T-helper 17 cell (primary cell): ENCODE data around the gene SEC22A. TPM values are rescaled to one million over a fixed set of nuclear protein-coding genes. Genes with fewer than 3 reads are reported as not detected.
"Not testable (repeated sequence)": the region's sequence is repeated elsewhere in the genome, so short reads cannot be mapped to it uniquely, and the experiment has no call there.

Source experiments
- ATAC-seq: fragments of 150-1000 bp; cut with Tn5 transposase; 2 replicates; pipeline ENCODE4 v1.10.0; 2021; ENCODE audit warnings: mild to moderate bottlenecking, moderate library complexity
- DNase-seq, 3 donors: peaks; one replicate each; pipeline versions ENCODE4 v3.0.0 to v3.0.0-alpha.2; 2020 to 2021
- H3K9me3 ChIP-seq: one replicate; pipeline ENCODE4 v1.7.0; 2013; ENCODE audit warnings: low read length, mild to moderate bottlenecking; ENCODE audit not compliant: control insufficient read depth, poor library complexity, severe bottlenecking
- H3K27ac Mint-ChIP-seq: one replicate; pipeline ENCODE4 v1.8.0; 2022; ENCODE audit warnings: mild to moderate bottlenecking, moderate library complexity, mixed read lengths
- H3K27me3 Mint-ChIP-seq: one replicate; pipeline ENCODE4 v1.8.0; 2022; ENCODE audit warnings: mixed read lengths
- H3K36me3 Mint-ChIP-seq: one replicate; pipeline ENCODE4 v1.8.0; 2022; ENCODE audit warnings: low read depth, mixed read lengths
- H3K4me1 Mint-ChIP-seq: one replicate; pipeline ENCODE4 v1.8.0; 2022; ENCODE audit warnings: mild to moderate bottlenecking, mixed read lengths
- H3K4me3 Mint-ChIP-seq: one replicate; pipeline ENCODE4 v1.8.0; 2022; ENCODE audit warnings: mild to moderate bottlenecking, moderate library complexity, mixed read lengths
- total RNA-seq, 4 donors: library from RNA in 2 of 4; stranded (reverse) in 2 of 4; gene quantifications; one replicate each; pipeline ENCODE4 v1.2.3 and lab custom pipeline; 2022 to 2026

The SEC22A gene
- total RNA-seq, 2 donors from 2014 or later: 17.2 to 19.2 TPM

DNA sequence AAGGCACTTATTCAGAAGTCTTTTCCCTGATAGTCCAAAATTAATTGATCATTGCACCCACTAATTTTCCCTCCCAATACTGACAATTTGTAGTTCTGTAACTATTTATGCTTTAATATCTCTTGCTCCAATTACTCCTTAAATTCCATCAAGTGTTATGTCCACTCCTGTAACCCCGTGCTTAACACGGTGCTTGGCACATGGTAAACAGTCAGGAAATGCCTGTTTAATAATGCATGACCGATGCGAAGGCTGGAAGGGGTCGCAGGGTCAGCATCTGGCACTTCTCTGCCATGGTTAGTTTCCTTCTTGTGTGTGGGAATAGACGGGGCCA is 553 bp upstream of the SEC22A start:
- no peak for ATAC-seq

DNA sequence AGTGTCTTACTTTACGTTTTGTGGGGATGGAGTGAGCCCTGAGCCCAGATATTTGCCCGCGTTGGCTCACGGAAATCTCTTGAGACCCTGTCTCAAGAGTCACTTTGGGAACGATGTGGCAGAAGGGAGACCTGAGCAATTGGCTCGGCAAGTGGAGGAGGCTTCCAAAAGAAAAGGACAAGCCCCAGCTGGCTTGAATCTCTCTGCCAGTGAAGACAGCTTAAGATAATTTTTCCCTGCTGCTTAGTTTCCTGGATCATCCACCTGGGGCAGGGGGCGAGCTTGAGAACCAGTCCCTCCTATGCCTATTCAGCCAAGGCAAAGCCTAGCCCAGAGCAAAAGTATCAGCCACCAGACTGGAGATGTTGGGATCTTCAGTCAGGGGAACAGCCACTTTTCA is 708 bp downstream of the SEC22A start:
- H3K9me3 ChIP-seq: no peaks in the 10 kb centered on the region
- Mint-ChIP-seq H3K4me1 (peaks cover 9% of the 10 kb centered on the region), H3K36me3 (no peaks in the 10 kb centered on the region), H3K4me3 (peak overlapping the region; percentile 86), H3K27ac (peak overlapping the region; percentile 96), H3K27me3 (no peaks in the 10 kb centered on the region)
- DNase-seq (no peak), ATAC-seq (no peak)

More for the DNA sequence above, 553 bp upstream of the SEC22A start:
- H3K4me1 Mint-ChIP-seq: peaks cover 7% of the 10 kb centered on the region
- H3K36me3 Mint-ChIP-seq: no peaks in the 10 kb centered on the region
- peak overlapping the region; percentile 86 for H3K4me3 Mint-ChIP-seq
- no peak for DNase-seq
- no peaks in the 10 kb centered on the region for H3K9me3 ChIP-seq
- H3K27me3 Mint-ChIP-seq: no peaks in the 10 kb centered on the region
- H3K27ac Mint-ChIP-seq: peak overlapping the region; percentile 96

DNA sequence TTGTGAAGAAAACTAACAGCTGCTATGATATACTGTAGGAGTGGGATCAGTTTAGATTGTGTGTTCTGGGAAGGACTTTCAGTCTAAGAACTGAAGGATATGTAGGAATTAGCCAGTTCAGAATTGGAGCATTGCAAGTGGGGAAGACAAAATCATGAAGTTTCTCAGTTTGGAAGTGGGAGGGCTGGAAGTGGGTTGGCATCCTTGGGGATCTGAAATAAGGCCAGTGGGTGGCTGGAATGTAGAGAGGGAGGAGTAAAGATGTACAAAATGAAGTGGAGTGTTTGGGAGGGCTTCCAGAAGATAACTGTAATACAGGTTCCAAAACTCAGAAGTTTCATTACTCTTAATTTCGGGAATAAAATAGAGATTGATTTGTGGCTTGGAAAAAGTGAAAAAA is 17.2 kb downstream of the SEC22A start:
- no peak for DNase-seq
- peaks cover 24% of the 10 kb centered on the region for H3K4me1 Mint-ChIP-seq
- no peaks in the 10 kb centered on the region for H3K9me3 ChIP-seq
- no peaks in the 10 kb centered on the region for H3K27me3 Mint-ChIP-seq
- no peak for ATAC-seq
- no peak overlapping the region for H3K4me3 Mint-ChIP-seq
- H3K27ac Mint-ChIP-seq: no peak overlapping the region
- peaks cover 11% of the 10 kb centered on the region for H3K36me3 Mint-ChIP-seq

DNA sequence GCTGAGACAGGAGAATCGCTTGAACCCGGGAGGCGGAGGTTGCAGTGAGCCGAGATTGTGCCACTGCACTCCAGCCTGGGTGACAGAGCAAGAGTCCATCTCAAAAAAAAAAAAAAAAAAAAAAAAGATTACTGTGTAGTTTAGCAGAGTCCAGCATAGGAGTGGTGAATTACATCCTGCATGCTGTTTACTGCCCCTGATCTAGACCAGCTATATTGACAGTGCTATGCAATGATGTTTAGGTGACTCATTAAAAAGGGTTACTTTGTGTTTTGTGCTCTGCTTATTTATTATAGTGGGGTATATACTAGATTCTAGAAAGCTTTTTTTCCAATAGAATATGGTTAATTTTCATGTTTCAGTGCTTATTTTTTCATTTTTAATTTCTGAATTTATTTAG is 19.6 kb downstream of the SEC22A start:
- Mint-ChIP-seq H3K4me1 (peaks cover 19% of the 10 kb centered on the region), H3K36me3 (peaks cover 13% of the 10 kb centered on the region)
- H3K4me3 Mint-ChIP-seq, H3K27ac Mint-ChIP-seq, ATAC-seq, DNase-seq, H3K27me3 Mint-ChIP-seq, H3K9me3 ChIP-seq: not testable (repeated sequence)

DNA sequence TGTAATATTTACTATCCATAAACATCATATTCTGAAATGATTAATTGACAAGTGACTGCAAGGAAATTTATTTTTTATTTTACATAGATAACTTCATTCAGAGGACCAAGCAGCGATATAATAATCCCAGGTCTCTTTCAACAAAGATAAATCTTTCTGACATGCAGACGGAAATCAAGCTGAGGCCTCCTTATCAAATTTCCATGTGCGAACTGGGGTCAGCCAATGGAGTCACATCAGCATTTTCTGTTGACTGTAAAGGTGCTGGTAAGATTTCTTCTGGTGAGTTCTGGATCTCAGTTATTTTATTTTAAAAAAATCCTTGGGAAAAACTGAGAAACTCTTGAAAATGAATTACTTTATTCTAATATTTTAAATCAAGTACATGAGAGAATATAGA is 23.3 kb downstream of the SEC22A start:
- Mint-ChIP-seq H3K27me3 (no peaks in the 10 kb centered on the region), H3K4me3 (no peak overlapping the region), H3K4me1 (peaks cover 10% of the 10 kb centered on the region), H3K36me3 (peaks cover 14% of the 10 kb centered on the region), H3K27ac (no peak overlapping the region)
- ATAC-seq: no peak
- DNase-seq: no peak
- peaks cover 9% of the 10 kb centered on the region for H3K9me3 ChIP-seq

DNA sequence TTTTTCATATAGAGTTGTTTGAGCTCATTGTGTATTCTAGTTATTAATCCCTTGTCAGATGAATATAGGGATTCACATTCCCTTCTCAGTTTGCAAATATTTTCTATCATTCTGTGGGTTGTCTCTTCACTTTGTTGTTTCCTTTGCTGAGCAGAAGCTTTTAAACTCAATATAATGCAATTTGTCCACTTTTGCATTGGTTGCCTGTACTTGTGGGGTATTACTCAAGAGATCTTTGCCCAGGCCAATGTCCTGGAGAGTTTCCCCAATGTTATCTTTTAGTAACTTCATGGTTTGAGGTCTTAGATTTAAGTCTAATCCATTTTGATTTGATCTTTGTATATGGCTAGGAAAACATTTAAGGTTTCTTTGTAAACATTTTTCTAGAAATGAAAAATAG is 24.8 kb downstream of the SEC22A start:
- peaks cover 19% of the 10 kb centered on the region for H3K36me3 Mint-ChIP-seq
- H3K9me3 ChIP-seq: peaks cover 9% of the 10 kb centered on the region
- H3K27me3 Mint-ChIP-seq: no peaks in the 10 kb centered on the region
- DNase-seq: no peak
- ATAC-seq: no peak
- H3K4me1 Mint-ChIP-seq: peaks cover 10% of the 10 kb centered on the region
- no peak overlapping the region for H3K4me3 Mint-ChIP-seq
- no peak overlapping the region for H3K27ac Mint-ChIP-seq

DNA sequence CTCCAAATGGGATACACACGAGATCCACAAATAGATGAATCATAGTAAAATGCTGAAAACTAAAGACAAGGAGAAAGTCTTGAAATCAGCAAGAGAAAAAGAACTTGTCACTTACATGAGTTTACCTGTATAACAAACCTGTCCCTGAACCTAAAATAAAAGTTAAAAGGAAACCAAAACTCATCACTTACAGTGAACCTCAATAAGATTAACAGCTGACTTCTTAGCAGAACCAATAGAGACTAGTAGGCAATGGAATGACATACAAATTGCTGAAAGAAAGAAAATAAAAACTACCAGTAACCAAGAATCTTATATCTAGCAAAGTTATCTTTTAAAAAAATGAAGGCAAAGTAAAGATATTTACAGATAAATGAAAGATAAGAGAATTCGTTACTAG is 27.4 kb downstream of the SEC22A start:
- Mint-ChIP-seq H3K27ac (no peak overlapping the region), H3K4me3 (no peak overlapping the region), H3K4me1 (no peaks in the 10 kb centered on the region), H3K27me3 (no peaks in the 10 kb centered on the region), H3K36me3 (peaks cover 18% of the 10 kb centered on the region)
- peaks cover 9% of the 10 kb centered on the region for H3K9me3 ChIP-seq
- DNase-seq: no peak
- no peak for ATAC-seq

DNA sequence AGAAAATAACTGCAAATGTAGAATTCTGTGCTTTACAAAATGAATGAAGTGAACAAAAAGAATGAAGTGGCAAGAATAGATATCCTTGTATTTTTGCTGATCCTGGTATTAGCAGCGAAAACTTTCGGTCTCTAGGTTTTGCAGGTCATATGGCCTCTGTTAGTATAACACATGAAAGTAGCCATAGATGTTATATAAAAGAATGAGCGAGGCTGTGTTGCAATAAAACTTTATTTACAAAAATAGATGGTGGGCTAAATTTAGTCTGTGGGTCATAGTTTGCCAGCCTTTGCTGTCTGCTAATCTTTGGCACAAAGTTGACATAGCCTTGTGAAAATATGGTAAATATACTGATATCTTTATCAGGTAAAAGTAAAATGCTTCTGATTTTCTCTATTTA is 35.2 kb downstream of the SEC22A start:
- no peak overlapping the region for H3K27ac Mint-ChIP-seq

DNA sequence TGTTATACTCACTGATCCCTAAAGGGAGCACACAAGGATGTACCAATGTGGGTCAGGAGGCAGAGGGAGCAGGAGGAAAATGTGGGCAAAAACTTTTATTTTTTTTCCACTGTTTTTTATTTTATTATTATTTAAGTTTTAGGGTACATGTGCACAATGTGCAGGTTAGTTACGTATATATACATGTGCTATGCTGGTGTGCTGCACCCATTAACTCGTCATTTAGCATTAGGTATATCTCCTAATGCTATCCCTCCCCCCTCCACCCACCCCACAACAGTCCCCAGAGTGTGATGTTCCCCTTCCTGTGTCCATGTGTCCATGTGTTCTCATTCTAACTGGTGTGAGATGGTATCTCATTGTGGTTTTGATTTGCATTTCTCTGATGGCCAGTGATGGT is 37.4 kb downstream of the SEC22A start:
- H3K27me3 Mint-ChIP-seq, H3K4me3 Mint-ChIP-seq, ATAC-seq, H3K27ac Mint-ChIP-seq, H3K36me3 Mint-ChIP-seq, DNase-seq, H3K9me3 ChIP-seq: not testable (repeated sequence)
- H3K4me1 Mint-ChIP-seq: peaks cover 34% of the 10 kb centered on the region

More for the DNA sequence above, 35.2 kb downstream of the SEC22A start:
- no peaks in the 10 kb centered on the region for H3K9me3 ChIP-seq
- Mint-ChIP-seq H3K36me3 (peaks cover 6% of the 10 kb centered on the region), H3K4me1 (peaks cover 26% of the 10 kb centered on the region), H3K27me3 (no peaks in the 10 kb centered on the region), H3K4me3 (no peak overlapping the region)
- DNase-seq (no peak), ATAC-seq (no peak)

DNA sequence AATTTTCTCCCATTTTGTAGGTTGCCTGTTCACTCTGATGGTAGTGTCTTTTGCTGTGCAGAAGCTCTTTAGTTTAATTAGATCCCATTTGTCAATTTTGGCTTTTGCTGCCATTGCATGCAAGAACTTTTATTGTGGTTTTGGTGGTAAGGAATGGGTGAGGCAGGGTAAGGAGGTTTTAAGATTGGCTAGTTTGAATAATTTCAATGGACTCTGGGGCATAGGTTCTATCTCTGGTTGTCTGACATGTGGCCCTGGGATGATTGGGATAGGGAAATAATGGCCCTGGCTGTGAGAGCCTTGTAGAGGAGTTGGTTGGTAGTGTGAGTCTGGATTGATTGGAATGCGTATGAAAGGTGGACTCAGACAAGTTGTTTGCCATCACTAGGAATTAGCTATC is 38.0 kb downstream of the SEC22A start:
- Mint-ChIP-seq H3K27me3 (no peaks in the 10 kb centered on the region), H3K27ac (no peak overlapping the region)
- no peaks in the 10 kb centered on the region for H3K9me3 ChIP-seq

DNA sequence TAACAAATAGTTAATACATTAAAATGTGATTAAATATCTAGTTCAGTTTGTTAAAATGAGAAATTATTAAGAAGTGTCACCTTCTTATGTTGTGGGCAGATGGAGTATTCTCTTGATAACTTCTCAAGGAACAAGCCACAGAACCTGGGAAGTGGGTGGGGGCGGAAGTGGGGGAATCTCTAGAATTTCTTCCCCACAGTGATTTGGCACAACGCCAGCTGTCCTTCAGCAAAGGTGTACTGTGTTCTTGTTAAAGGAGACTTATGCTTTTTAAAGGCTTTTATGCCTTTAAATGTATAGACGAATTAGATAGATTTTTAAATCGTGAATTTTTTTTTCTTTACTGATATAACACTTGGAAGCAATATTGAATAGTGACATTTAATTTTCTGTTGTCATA is 42.4 kb downstream of the SEC22A start:
- Mint-ChIP-seq H3K27ac (no peak overlapping the region), H3K27me3 (no peaks in the 10 kb centered on the region), H3K4me3 (no peak overlapping the region), H3K36me3 (peaks cover 7% of the 10 kb centered on the region), H3K4me1 (peaks cover 31% of the 10 kb centered on the region)
- DNase-seq: no peak
- no peak for ATAC-seq
- H3K9me3 ChIP-seq: no peaks in the 10 kb centered on the region

More for the DNA sequence above, 38.0 kb downstream of the SEC22A start:
- Mint-ChIP-seq H3K4me3 (no peak overlapping the region), H3K36me3 (peaks cover 5% of the 10 kb centered on the region), H3K4me1 (peaks cover 36% of the 10 kb centered on the region)
- DNase-seq: no peak
- no peak for ATAC-seq

DNA sequence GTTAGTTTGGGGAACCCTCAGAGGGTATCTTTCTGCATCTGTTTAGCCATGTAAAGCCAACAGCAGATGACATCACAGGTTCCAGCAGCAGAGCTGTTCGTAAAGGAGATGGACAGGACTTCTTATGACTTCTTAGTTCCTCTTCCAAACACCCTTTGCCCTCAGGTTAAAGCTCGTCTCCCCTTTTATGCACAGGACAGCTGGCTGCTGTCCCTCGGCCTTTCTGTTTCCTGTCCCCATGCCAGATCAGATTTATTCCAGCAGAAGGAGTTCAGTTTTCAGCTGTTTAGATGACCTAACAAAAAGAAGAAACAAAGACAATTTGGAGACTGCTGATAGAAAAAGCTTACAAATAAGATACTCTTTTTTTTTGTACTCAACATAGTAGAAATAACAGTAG is 45.1 kb downstream of the SEC22A start:
- peaks cover 17% of the 10 kb centered on the region for H3K4me1 Mint-ChIP-seq
- H3K27me3 Mint-ChIP-seq: no peaks in the 10 kb centered on the region
- H3K9me3 ChIP-seq: no peaks in the 10 kb centered on the region
- DNase-seq (no peak), ATAC-seq (no peak)
- no peak overlapping the region for H3K27ac Mint-ChIP-seq
- no peak overlapping the region for H3K4me3 Mint-ChIP-seq
- H3K36me3 Mint-ChIP-seq: peaks cover 4% of the 10 kb centered on the region

DNA sequence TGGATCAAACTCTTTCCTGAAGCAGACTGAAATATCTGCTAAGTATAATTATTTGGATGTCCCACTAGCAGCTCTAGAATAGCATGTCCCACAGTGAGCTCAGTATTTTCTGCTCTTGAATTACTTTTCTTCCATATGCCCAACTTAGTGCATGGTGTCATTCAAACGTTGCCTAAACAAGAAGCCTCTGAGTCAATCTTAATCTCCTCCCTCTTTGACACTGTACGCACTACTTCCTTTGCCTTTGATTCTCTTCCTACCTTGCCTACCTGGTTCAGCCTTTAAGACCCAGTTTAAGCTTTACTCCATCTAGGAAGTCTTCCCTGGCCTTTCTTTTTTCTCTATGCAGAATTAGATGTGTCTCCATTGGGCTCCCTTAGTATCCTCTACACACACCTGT is 54.5 kb downstream of the SEC22A start:
- H3K4me3 Mint-ChIP-seq: no peak overlapping the region
- ATAC-seq (no peak), DNase-seq (no peak)
- H3K9me3 ChIP-seq: no peaks in the 10 kb centered on the region
- H3K27me3 Mint-ChIP-seq: no peaks in the 10 kb centered on the region
- peaks cover 10% of the 10 kb centered on the region for H3K4me1 Mint-ChIP-seq
- peaks cover 8% of the 10 kb centered on the region for H3K36me3 Mint-ChIP-seq
- peak overlapping the region; percentile 79 for H3K27ac Mint-ChIP-seq

DNA sequence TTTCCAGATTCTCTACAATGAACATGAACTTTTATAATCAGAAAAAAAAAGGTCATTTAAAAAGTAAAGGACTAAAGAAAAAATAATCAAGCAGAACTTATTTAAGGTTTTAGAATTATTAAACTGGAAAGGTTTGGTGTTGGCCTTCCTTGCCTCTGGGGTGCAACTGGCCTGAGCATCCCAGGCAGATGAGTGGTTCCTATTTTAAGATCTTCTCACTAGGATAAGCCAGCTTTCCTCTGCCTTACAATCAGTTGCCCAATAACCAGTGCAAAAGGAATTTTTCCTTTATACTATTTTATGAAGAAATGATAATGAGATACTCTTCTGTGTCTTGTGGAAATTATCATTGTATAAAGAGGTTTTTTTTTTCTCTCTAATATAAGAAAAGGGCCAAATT is 56.6 kb downstream of the SEC22A start:
- ATAC-seq: no peak
- Mint-ChIP-seq H3K4me3 (no peak overlapping the region), H3K36me3 (peaks cover 8% of the 10 kb centered on the region), H3K4me1 (peaks cover 10% of the 10 kb centered on the region), H3K27ac (peak overlapping the region; percentile 24), H3K27me3 (no peaks in the 10 kb centered on the region)
- no peaks in the 10 kb centered on the region for H3K9me3 ChIP-seq
- DNase-seq: no peak
